OCI-LY1 (cell line): ENCODE data around the gene ZNF662.

Experiments used
- H2AFZ ChIP-seq: fragments of 200-600 bp; sonication (generic), shearing (Covaris generic); 2 replicates; pipeline ENCODE4 v1.6.0; 2014; ENCODE audit warnings: antibody characterized with exemption, mild to moderate bottlenecking, low read length
- H3F3A ChIP-seq: fragments of 200-600 bp; sonication (generic), shearing (Covaris generic); 2 replicates; pipeline ENCODE4 v1.6.0; 2014; ENCODE audit warnings: mild to moderate bottlenecking, antibody characterized with exemption, low read length, moderate library complexity; ENCODE audit not compliant: insufficient read depth
- H3K27ac ChIP-seq: fragments of 200-600 bp; sonication (generic); 2 replicates; pipeline ENCODE4 v1.5.1; 2014; ENCODE audit warnings: low read length, mixed run types, mild to moderate bottlenecking, low read depth; ENCODE audit not compliant: poor library complexity, severe bottlenecking
- H3K27me3 ChIP-seq: fragments of 200-600 bp; sonication (generic); 2 replicates; pipeline ENCODE4 v1.6.0; 2014; ENCODE audit warnings: antibody characterized with exemption, mild to moderate bottlenecking, low read length, moderate library complexity; ENCODE audit not compliant: insufficient read depth
- H3K36me3 ChIP-seq: fragments of 200-600 bp; sonication (generic); 2 replicates; pipeline ENCODE4 v1.6.1; 2014; ENCODE audit warnings: mild to moderate bottlenecking, antibody characterized with exemption, low read length, moderate library complexity, mixed read lengths; ENCODE audit not compliant: insufficient read depth
- H3K4me1 ChIP-seq: fragments of 200-600 bp; sonication (generic); 2 replicates; pipeline ENCODE4 v1.5.1; 2014; ENCODE audit warnings: mild to moderate bottlenecking, low read length, moderate library complexity; ENCODE audit not compliant: insufficient read depth, severe bottlenecking
- H3K4me2 ChIP-seq: fragments of 200-600 bp; sonication (generic), shearing (Covaris generic); 2 replicates; pipeline ENCODE4 v1.6.1; 2014; ENCODE audit warnings: low read length
- H3K4me3 ChIP-seq: fragments of 200-600 bp; sonication (generic); 2 replicates; pipeline ENCODE4 v1.5.1; 2014; ENCODE audit warnings: low read length, low read depth, mild to moderate bottlenecking, mixed read lengths; ENCODE audit not compliant: poor library complexity, severe bottlenecking
- H3K79me2 ChIP-seq: fragments of 200-600 bp; shearing (Covaris generic); 2 replicates; pipeline ENCODE4 v1.6.1; 2016; ENCODE audit warnings: mixed run types, low read length, mixed read lengths; ENCODE audit not compliant: insufficient read depth
- H3K9ac ChIP-seq: fragments of 200-600 bp; sonication (generic), shearing (Covaris generic); 2 replicates; pipeline ENCODE4 v1.6.1; 2014; ENCODE audit warnings: mild to moderate bottlenecking, low read length, mixed read lengths
- H3K9me2 ChIP-seq: fragments of 200-600 bp; sonication (generic), shearing (Covaris generic); 2 replicates; pipeline ENCODE4 v1.6.1; 2014; ENCODE audit warnings: low read depth, mild to moderate bottlenecking, low read length, mixed read lengths
- H3K9me3 ChIP-seq: fragments of 200-600 bp; shearing (Covaris generic); 2 replicates; pipeline ENCODE4 v1.6.1; 2014; ENCODE audit warnings: low read length, mixed read lengths
- H4K20me1 ChIP-seq: fragments of 200-600 bp; sonication (generic), shearing (Covaris generic); 2 replicates; pipeline ENCODE4 v1.6.0; 2016; ENCODE audit warnings: mild to moderate bottlenecking, low read length; ENCODE audit not compliant: insufficient read depth
- CTCF ChIP-seq: fragments of 200-600 bp; sonication (generic), shearing (Covaris generic); IDR thresholded peaks from 2 replicates; pipeline ENCODE4 v1.5.1; 2017; ENCODE audit warnings: mild to moderate bottlenecking, antibody characterized with exemption, low read length, moderate library complexity, mixed read lengths
- EZH2 ChIP-seq: fragments of 200-600 bp; sonication (generic), shearing (Covaris generic); IDR thresholded peaks from 2 replicates; pipeline ENCODE4 v1.8.0; 2017; ENCODE audit warnings: borderline replicate concordance, mixed run types, mild to moderate bottlenecking, antibody characterized with exemption, low read length, moderate library complexity, mixed read lengths

ZNF662 gene

GRCh38 chr3:42904076-42904475, 1.9 kb upstream of the ZNF662 start:
- H3K4me1 ChIP-seq: no peaks in the 10 kb centered on the region
- no peaks in the 10 kb centered on the region for H3K9me3 ChIP-seq
- H3K4me3 ChIP-seq: no peak overlapping the region
- H3K79me2 ChIP-seq: no peaks in the 10 kb centered on the region
- H3F3A ChIP-seq: no peaks in the 10 kb centered on the region
- no peak for TF ChIP-seq EZH2
- no peak for TF ChIP-seq CTCF
- H3K27ac ChIP-seq: no peak overlapping the region
- no peak overlapping the region for H2AFZ ChIP-seq
- H3K27me3 ChIP-seq: no peaks in the 10 kb centered on the region
- no peaks in the 10 kb centered on the region for H4K20me1 ChIP-seq
- H3K36me3 ChIP-seq: no peaks in the 10 kb centered on the region
- H3K9ac ChIP-seq: no peak overlapping the region
- H3K4me2 ChIP-seq: no peak overlapping the region
- no peaks in the 10 kb centered on the region for H3K9me2 ChIP-seq

- Histone ChIP-seq H3F3A (no peaks in the 10 kb centered on the region), H3K9me2 (no peaks in the 10 kb centered on the region), H3K36me3 (no peaks in the 10 kb centered on the region), H3K4me2 (no peak overlapping the region), H3K27me3 (no peaks in the 10 kb centered on the region), H4K20me1 (no peaks in the 10 kb centered on the region), H3K4me3 (no peak overlapping the region), H3K9ac (no peak overlapping the region), H2AFZ (no peak overlapping the region), H3K9me3 (no peaks in the 10 kb centered on the region), H3K4me1 (no peaks in the 10 kb centered on the region), H3K27ac (no peak overlapping the region), H3K79me2 (no peaks in the 10 kb centered on the region)
- no peak for TF ChIP-seq CTCF
- no peak for TF ChIP-seq EZH2
Observed at GRCh38 chr3:42905740-42906069, 237 bp upstream of the ZNF662 start.

GRCh38 chr3:42906848-42907183, 874 bp downstream of the ZNF662 start:
- Histone ChIP-seq H4K20me1 (no peaks in the 10 kb centered on the region), H3F3A (no peaks in the 10 kb centered on the region), H3K27me3 (no peaks in the 10 kb centered on the region), H3K79me2 (no peaks in the 10 kb centered on the region), H3K9ac (no peak overlapping the region), H3K27ac (no peak overlapping the region), H3K9me3 (no peaks in the 10 kb centered on the region), H3K4me2 (no peak overlapping the region), H3K4me3 (no peak overlapping the region), H3K9me2 (no peaks in the 10 kb centered on the region), H2AFZ (no peak overlapping the region), H3K4me1 (no peaks in the 10 kb centered on the region), H3K36me3 (no peaks in the 10 kb centered on the region)
- no peak for TF ChIP-seq CTCF
- TF ChIP-seq EZH2: no peak
